Liver (tissue), 9 donors: ENCODE results near the gene FECH. TPM values are rescaled to one million over a fixed set of nuclear protein-coding genes. Genes with fewer than 3 reads are reported as not detected.
"Not testable (repeated sequence)": the region's sequence is repeated elsewhere in the genome, so short reads cannot be mapped to it uniquely, and the experiment has no call there.

ENCODE experiments used
- DNase-seq: peaks from one replicate; pipeline ENCODE4 v3.0.0-alpha.2; 2017; ENCODE audit warnings: low spot score
- H3K27ac ChIP-seq, 2 donors: one replicate each; pipeline ENCODE4 v1.7.0; 2013; ENCODE audit warnings: inconsistent platforms in 2 of 2, low read length in 2 of 2, control low read depth in 1 of 2, low read depth in 1 of 2, mild to moderate bottlenecking in 1 of 2
- H3K27me3 ChIP-seq, 4 donors: one replicate each; pipeline versions ENCODE4 v1.6.1 to v1.7.0; 2013; ENCODE audit warnings: low read length in 3 of 4, inconsistent platforms in 1 of 4, mild to moderate bottlenecking in 1 of 4, moderate library complexity in 1 of 4; ENCODE audit not compliant: control insufficient read depth in 4 of 4, insufficient read depth in 4 of 4
- H3K36me3 ChIP-seq, 4 donors: one replicate each; pipeline versions ENCODE4 v1.6.1 to v1.7.0; 2013; ENCODE audit warnings: low read length in 3 of 4, mild to moderate bottlenecking in 3 of 4, low read depth in 1 of 4, moderate library complexity in 1 of 4; ENCODE audit not compliant: control insufficient read depth in 4 of 4, insufficient read depth in 3 of 4
- H3K4me1 ChIP-seq, 4 donors: one replicate each; pipeline versions ENCODE4 v1.6.1 to v1.7.0; 2013; ENCODE audit warnings: low read length in 3 of 4, mild to moderate bottlenecking in 3 of 4, moderate library complexity in 1 of 4; ENCODE audit not compliant: control insufficient read depth in 4 of 4, insufficient read depth in 4 of 4
- H3K4me3 ChIP-seq, 3 donors: one replicate each; pipeline versions ENCODE4 v1.6.1 to v1.7.0; 2013; ENCODE audit warnings: low read length in 3 of 3, control low read depth in 1 of 3, low read depth in 1 of 3, mild to moderate bottlenecking in 1 of 3
- H3K9ac ChIP-seq, 2 donors: one replicate each; pipeline ENCODE4 v1.7.0; 2013; ENCODE audit warnings: low read length in 2 of 2, mild to moderate bottlenecking in 2 of 2, moderate library complexity in 2 of 2, control low read depth in 1 of 2, low read depth in 1 of 2
- H3K9me3 ChIP-seq, 4 donors: one replicate each; pipeline versions ENCODE4 v1.6.1 to v1.7.0; 2013; ENCODE audit warnings: low read length in 3 of 4; ENCODE audit not compliant: control insufficient read depth in 4 of 4
- HNF4G ChIP-seq: IDR thresholded peaks from 2 replicates; pipeline ENCODE4 v1.6.1; 2016; ENCODE audit warnings: antibody characterized with exemption
- JUND ChIP-seq, 2 donors: IDR thresholded peaks; 2 replicates each; pipeline ENCODE4 v1.6.1; 2016; ENCODE audit warnings: antibody characterized with exemption in 2 of 2
- RAD21 ChIP-seq, 2 donors: IDR thresholded peaks; 2 replicates each; pipeline ENCODE4 v1.6.1; 2016; ENCODE audit warnings: antibody characterized with exemption in 2 of 2, mild to moderate bottlenecking in 2 of 2
- TAF1 ChIP-seq: conservative IDR thresholded peaks from 2 replicates; pipeline ENCODE4 v1.6.1; 2016; ENCODE audit warnings: antibody characterized with exemption, mild to moderate bottlenecking
- WGBS: extraction: QIAGEN DNeasy Blood & Tissue Kit; methylation state at CpG from one replicate; pipeline ENCODE4 v1.1.7; 2013; 5-methylcytosine and 5-hydroxymethylcytosine counted together
- polyA plus RNA-seq, 2 donors: library from polyadenylated mRNA; stranded (reverse) in 1 of 2; unstranded in 1 of 2; fragments of 200-250 nt in 1 of 2; fragments of >200 nt in 1 of 2; fragmentation: Nextera tagmentation in 1 of 2; extraction: Ambion mirVana in 1 of 2; gene quantifications; one replicate each; pipeline versions ENCODE4 v1.2.1 to v1.2.3, GENCODE V29; 2013 to 2015
- total RNA-seq, 2 donors: library from RNA; depleted of rRNA; stranded (reverse); fragments of >200 nt; gene quantifications; one replicate each; pipeline ENCODE4 v1.2.3, GENCODE V29; 2014
- TF ChIP-seq, protein P1 (sequence below): IDR thresholded peaks from 2 replicates; pipeline ENCODE4 v1.6.1; 2016; ENCODE audit warnings: antibody characterized with exemption
- TF ChIP-seq, protein P2 (sequence below): fragments of 150-350 bp; IDR thresholded peaks from 2 replicates; pipeline ENCODE4 v1.5.1; 2017; ENCODE audit warnings: improper control_type of control experiment, low read depth, low read length; ENCODE audit not compliant: missing input control
- TF ChIP-seq, protein P3 (sequence below): IDR thresholded peaks from 2 replicates; pipeline ENCODE4 v1.6.1; 2016; ENCODE audit warnings: antibody characterized with exemption
- TF ChIP-seq, protein P4 (sequence below): IDR thresholded peaks from 2 replicates; pipeline ENCODE4 v1.6.1; 2016; ENCODE audit warnings: antibody characterized with exemption, mild to moderate bottlenecking
- donor health status: healthy.
- donor health status: healthy.
- donor health status: healthy.
- donor health status: healthy.
- donor health status: healthy.

The FECH gene
- total and polyA plus RNA-seq, 4 donors, result 13.8 to 1,262 (median 42.1) TPM

DNA sequence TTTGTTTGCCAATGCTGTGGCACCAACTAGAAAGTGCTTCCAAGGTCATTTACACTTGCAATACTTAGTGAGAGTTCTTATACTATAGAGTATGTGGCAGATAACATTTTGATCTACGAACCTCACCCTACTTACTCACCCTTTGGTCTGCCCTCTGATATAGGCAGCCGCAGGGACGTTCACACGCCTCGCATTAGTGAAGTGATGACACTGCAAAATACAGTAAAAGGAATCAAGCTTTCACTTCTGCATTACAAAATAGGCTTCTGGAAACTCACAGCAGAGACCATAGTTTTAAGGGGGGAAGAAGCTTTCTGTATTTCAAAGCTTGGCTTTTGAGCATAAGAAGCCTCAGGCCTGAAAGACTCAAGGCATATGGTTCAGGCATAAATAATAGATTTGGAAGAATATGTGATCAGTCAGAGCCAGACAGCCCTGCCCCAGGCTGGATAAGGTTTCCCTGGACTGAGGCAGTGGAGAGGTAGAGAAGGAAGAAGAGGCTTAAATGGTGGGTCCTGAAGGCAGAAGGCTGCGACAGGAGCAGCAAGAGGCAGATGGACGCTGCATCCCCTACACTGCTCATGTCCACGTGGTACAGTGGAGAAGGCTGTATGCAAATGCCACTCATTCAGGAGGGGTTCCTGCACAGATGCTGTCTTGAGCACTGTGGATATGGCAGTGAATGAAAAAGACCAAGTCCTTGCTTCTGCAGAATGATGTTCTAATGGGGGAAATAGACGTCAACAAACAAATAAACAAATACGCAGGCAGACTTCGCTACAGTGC, 63.1 kb downstream of the FECH start:
- H3K27me3 ChIP-seq, result no peaks in the 10 kb centered on the region
- peaks cover 0 to 4% (median 0%) of the 10 kb centered on the region in 4 donors for H3K9me3 ChIP-seq
- no peak for DNase-seq
- WGBS, result 78% methylated on average over 11 of the region's 11 CpGs
- H3K4me3 ChIP-seq, result no peak overlapping the region
- no peaks in the 10 kb centered on the region for H3K4me1 ChIP-seq
- H3K9ac ChIP-seq, result no peak overlapping the region
- H3K36me3 ChIP-seq, result no peaks in the 10 kb centered on the region
- TF ChIP-seq RAD21 (IDR thresholded peaks at IDR 0.05) (no peak), HNF4G (no peak), TAF1 (no peak), JUND (IDR thresholded peaks at IDR 0.05) (no peak)
- TF ChIP-seq, protein P1, sequence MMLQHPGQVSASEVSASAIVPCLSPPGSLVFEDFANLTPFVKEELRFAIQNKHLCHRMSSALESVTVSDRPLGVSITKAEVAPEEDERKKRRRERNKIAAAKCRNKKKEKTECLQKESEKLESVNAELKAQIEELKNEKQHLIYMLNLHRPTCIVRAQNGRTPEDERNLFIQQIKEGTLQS, result no peak
- TF ChIP-seq, protein P2, sequence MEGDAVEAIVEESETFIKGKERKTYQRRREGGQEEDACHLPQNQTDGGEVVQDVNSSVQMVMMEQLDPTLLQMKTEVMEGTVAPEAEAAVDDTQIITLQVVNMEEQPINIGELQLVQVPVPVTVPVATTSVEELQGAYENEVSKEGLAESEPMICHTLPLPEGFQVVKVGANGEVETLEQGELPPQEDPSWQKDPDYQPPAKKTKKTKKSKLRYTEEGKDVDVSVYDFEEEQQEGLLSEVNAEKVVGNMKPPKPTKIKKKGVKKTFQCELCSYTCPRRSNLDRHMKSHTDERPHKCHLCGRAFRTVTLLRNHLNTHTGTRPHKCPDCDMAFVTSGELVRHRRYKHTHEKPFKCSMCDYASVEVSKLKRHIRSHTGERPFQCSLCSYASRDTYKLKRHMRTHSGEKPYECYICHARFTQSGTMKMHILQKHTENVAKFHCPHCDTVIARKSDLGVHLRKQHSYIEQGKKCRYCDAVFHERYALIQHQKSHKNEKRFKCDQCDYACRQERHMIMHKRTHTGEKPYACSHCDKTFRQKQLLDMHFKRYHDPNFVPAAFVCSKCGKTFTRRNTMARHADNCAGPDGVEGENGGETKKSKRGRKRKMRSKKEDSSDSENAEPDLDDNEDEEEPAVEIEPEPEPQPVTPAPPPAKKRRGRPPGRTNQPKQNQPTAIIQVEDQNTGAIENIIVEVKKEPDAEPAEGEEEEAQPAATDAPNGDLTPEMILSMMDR, result no peak
- TF ChIP-seq, protein P3, sequence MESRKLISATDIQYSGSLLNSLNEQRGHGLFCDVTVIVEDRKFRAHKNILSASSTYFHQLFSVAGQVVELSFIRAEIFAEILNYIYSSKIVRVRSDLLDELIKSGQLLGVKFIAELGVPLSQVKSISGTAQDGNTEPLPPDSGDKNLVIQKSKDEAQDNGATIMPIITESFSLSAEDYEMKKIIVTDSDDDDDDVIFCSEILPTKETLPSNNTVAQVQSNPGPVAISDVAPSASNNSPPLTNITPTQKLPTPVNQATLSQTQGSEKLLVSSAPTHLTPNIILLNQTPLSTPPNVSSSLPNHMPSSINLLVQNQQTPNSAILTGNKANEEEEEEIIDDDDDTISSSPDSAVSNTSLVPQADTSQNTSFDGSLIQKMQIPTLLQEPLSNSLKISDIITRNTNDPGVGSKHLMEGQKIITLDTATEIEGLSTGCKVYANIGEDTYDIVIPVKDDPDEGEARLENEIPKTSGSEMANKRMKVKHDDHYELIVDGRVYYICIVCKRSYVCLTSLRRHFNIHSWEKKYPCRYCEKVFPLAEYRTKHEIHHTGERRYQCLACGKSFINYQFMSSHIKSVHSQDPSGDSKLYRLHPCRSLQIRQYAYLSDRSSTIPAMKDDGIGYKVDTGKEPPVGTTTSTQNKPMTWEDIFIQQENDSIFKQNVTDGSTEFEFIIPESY, result no peak
- TF ChIP-seq, protein P4, sequence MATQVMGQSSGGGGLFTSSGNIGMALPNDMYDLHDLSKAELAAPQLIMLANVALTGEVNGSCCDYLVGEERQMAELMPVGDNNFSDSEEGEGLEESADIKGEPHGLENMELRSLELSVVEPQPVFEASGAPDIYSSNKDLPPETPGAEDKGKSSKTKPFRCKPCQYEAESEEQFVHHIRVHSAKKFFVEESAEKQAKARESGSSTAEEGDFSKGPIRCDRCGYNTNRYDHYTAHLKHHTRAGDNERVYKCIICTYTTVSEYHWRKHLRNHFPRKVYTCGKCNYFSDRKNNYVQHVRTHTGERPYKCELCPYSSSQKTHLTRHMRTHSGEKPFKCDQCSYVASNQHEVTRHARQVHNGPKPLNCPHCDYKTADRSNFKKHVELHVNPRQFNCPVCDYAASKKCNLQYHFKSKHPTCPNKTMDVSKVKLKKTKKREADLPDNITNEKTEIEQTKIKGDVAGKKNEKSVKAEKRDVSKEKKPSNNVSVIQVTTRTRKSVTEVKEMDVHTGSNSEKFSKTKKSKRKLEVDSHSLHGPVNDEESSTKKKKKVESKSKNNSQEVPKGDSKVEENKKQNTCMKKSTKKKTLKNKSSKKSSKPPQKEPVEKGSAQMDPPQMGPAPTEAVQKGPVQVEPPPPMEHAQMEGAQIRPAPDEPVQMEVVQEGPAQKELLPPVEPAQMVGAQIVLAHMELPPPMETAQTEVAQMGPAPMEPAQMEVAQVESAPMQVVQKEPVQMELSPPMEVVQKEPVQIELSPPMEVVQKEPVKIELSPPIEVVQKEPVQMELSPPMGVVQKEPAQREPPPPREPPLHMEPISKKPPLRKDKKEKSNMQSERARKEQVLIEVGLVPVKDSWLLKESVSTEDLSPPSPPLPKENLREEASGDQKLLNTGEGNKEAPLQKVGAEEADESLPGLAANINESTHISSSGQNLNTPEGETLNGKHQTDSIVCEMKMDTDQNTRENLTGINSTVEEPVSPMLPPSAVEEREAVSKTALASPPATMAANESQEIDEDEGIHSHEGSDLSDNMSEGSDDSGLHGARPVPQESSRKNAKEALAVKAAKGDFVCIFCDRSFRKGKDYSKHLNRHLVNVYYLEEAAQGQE, result no peak
- no peak overlapping the region for H3K27ac ChIP-seq

DNA sequence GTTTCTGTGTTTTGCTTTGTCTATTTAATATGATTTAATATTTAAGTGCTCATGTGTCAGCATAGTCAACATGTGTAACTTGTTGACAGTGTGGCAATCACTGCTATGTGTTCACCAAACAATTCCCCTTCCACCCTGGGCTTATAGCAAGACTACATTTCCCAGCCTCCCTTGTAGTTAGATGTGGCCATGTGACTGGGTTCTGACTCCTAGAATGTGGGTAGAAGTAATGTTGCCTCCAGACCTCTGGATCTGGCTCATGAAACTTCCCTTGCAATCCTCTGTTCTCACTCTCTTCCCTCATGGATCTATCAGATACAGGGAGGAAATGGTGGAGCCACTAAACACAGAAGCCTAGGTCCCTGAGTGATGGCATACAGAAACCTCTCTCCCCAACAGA, 64.2 kb downstream of the FECH start:
- DNase-seq, result not testable (repeated sequence)

More for the DNA sequence above, 64.2 kb downstream of the FECH start:
- not testable (repeated sequence) for H3K36me3 ChIP-seq, H3K4me1 ChIP-seq, H3K9ac ChIP-seq, H3K9me3 ChIP-seq, H3K27me3 ChIP-seq, H3K4me3 ChIP-seq, H3K27ac ChIP-seq
